GM12892 (cell line): ENCODE data around the gene NSG1.

Experiments
- POLR2A ChIP-seq: IDR thresholded peaks from 2 replicates; pipeline ENCODE4 v1.6.1; 2011; ENCODE audit warnings: low read depth, low read length, control low read depth
- POLR2AphosphoS5 ChIP-seq: IDR thresholded peaks from 2 replicates; pipeline ENCODE4 v1.6.1; 2011; ENCODE audit warnings: low read depth, low read length, control low read depth
- TAF1 ChIP-seq: IDR thresholded peaks from 2 replicates; pipeline ENCODE4 v1.6.1; 2011; ENCODE audit warnings: low read depth, mild to moderate bottlenecking, control low read depth, low read length, borderline replicate concordance

DNA sequence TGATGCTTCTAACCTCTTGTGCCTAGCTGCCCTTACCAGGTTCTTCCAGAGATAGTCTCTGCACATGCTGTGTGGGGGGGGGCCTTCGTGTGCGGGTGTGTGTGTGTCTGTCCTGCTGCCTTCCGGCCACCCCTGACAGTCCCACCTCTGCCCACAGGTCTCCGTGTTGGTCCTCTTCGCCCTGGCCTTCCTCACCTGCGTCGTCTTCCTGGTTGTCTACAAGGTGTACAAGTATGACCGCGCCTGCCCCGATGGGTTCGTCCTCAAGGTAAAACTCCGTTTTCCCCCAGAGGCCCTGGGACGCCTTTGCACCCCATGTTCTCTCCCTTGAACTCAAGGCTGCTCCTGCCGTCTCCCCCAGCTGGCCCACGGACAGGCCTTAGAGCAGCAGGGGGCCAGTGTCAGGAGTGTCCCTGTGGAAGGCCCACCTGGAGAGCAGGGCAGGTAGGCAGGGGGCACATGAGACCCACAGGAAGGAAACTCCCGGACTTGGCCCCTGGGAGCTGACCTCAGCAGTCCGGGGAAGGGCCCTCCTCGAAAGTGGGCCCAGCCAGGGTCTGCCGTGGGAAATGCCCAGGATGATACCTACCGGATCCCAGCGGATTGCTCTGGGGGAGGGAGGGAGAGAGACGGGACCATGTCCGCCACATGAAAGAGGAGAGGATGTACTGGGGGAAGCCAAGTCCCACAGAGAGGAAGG, 22.7 kb downstream of the NSG1 start:
- no peak for TF ChIP-seq POLR2A
- no peak for TF ChIP-seq POLR2AphosphoS5
- no peak for TF ChIP-seq TAF1
